ENCODE measurements around the gene GTF2E1.

DNA sequence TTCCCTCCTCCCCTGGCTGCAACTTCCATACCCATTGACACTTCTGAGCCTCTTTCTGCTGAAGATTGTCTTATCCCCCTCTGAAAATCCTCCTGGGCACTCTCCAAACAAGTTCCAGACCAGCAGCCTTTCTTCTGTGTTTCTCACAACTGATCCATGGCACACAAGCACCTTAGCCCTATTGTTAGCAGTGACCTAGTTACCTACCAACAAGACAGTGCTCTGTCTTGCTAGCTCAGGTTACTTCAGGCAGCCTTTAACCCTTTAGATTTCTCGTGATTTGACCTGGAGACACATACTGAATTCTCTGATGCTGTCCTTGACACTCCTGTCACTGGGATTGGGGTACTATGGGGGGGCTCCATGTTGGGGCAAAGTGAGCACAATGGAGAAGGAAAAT is 82.1 kb downstream of the GTF2E1 start:
- no peak for TF ChIP-seq POLR2A (IDR thresholded peaks at IDR 0.05)
- TF ChIP-seq, protein P1, sequence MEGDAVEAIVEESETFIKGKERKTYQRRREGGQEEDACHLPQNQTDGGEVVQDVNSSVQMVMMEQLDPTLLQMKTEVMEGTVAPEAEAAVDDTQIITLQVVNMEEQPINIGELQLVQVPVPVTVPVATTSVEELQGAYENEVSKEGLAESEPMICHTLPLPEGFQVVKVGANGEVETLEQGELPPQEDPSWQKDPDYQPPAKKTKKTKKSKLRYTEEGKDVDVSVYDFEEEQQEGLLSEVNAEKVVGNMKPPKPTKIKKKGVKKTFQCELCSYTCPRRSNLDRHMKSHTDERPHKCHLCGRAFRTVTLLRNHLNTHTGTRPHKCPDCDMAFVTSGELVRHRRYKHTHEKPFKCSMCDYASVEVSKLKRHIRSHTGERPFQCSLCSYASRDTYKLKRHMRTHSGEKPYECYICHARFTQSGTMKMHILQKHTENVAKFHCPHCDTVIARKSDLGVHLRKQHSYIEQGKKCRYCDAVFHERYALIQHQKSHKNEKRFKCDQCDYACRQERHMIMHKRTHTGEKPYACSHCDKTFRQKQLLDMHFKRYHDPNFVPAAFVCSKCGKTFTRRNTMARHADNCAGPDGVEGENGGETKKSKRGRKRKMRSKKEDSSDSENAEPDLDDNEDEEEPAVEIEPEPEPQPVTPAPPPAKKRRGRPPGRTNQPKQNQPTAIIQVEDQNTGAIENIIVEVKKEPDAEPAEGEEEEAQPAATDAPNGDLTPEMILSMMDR (IDR thresholded peaks at IDR 0.05), result no peak
- TF ChIP-seq POLR2AphosphoS5 (IDR thresholded peaks at IDR 0.05), result no peak
